ENCODE measurements around the gene PKD2L1.

The PKD2L1 gene

DNA sequence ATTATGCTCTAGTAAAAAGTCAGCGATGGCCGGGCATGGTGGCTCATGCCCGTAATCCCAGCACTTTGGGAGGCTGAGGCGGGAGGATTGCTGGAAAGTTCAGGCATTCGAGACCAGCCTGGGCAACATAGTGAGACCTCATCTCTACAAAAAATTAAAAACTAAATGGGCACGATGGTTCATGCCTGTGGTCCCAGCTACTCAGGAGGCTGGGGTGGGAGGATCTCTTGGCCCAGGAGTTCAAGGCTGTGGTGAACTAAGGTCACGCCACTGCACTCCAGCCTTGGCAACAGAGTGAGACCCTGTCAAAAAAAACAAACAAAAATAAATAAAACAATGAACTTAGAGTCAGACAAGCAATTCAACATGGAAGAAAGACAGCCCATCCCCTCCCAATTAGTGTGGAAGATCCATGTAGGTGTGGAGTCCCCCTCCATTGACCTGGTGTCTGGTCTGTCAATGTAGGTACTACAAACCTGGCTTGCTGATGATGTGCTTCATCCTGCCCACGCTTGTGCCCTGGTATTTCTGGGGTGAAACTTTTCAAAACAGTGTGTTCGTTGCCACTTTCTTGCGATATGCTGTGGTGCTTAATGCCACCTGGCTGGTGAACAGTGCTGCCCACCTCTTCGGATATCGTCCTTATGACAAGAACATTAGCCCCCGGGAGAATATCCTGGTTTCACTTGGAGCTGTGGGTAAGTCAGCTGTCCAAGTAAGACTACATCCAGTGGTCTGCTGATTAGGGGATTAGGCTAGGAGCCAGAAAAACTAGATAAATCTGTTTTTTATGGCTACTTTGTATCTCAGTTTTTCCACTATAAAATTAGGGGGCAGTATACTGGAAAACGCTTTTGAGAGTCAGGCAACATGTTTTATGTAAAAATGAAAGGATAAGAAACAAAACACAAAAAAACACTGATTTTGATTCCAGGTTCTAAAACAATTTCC lies 26.3 kb upstream of the PKD2L1 start:
- DNase-seq (ENCODE audit: low read depth) = no peak

GRCh38 chr10:100355086-100355485 lies 25.1 kb upstream of the PKD2L1 start:
- DNase-seq (ENCODE audit: low read depth) = no peak

- DNase-seq (ENCODE audit: low read depth) = no peak
Observed at GRCh38 chr10:100353770-100354485, 23.9 kb upstream of the PKD2L1 start.

DNA sequence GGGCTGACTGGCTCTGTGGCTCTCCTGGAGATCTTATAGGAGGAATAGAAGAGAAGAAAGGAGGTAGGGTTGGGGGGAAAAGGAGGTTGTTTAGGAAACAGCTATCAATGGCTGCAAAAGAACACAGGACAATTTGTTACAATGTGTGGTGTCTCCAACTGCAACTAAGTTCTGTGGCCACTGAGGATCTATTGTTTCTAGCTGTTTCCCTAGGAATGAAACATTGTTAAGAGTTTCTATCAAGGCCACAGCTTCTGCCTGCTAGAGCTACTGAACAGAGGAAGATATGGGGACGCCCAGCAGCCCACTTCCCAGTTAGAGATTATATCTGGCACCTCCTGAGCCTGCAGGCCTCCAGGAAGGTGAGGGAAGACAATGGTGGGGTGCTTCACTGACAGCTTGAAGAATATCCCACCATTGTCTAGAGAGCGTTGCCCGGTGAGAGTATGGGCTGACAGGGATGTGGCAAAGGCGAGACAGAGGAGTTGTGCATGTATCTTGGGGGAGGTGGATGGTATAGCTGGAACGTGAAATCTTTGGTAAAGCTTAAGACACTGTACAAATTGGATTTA lies 21.0 kb upstream of the PKD2L1 start:
- DNase-seq (ENCODE audit: low read depth) = no peak

DNA sequence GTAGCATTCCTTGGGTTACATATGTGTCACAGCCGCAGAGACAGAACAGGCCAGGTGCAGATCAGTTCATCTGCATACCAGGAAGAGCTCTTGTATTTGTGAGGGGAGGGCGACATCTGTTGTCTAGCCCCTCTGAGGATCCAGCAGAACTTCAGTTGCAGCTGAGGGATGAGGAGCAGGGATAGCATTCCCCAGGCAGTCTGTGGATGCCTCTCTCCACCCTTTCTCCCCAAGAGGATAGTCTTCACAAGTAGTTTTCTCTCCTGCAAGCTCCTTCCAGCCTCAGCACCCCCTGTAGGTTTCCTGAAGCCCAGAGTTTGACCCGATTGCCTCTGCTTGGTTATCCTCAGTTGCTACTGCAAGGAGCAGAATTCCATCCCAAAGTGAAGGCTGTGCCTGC lies 19.6 kb upstream of the PKD2L1 start:
- DNase-seq (ENCODE audit: low read depth) = no peak

DNA sequence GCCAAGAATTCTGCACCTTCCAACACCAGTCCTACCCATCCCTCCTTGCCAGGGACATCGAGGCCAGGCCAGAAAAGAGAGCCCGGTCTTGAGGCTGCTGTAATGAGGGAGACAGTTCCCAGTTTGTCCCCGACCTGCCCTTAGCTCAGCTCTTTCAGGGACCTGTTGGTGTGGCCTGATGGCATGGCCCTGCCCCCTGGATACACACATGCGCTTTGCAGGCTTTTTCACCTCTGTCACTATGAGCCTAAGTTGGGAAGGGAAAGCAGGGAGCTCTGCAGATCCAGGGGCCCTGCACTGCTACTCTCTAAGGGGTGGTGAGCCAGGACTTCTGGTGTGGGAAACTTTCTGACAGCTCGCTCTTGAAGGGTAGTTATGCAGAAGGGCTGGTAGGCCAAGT lies 19.1 kb upstream of the PKD2L1 start:
- no peak for DNase-seq (ENCODE audit: low read depth)

GRCh38 chr10:100348389-100348927 lies 18.4 kb upstream of the PKD2L1 start:
- no peak for DNase-seq (ENCODE audit: low read depth)

- DNase-seq (ENCODE audit: low read depth) = no peak
Observed at GRCh38 chr10:100347568-100348195, 17.7 kb upstream of the PKD2L1 start.

DNA sequence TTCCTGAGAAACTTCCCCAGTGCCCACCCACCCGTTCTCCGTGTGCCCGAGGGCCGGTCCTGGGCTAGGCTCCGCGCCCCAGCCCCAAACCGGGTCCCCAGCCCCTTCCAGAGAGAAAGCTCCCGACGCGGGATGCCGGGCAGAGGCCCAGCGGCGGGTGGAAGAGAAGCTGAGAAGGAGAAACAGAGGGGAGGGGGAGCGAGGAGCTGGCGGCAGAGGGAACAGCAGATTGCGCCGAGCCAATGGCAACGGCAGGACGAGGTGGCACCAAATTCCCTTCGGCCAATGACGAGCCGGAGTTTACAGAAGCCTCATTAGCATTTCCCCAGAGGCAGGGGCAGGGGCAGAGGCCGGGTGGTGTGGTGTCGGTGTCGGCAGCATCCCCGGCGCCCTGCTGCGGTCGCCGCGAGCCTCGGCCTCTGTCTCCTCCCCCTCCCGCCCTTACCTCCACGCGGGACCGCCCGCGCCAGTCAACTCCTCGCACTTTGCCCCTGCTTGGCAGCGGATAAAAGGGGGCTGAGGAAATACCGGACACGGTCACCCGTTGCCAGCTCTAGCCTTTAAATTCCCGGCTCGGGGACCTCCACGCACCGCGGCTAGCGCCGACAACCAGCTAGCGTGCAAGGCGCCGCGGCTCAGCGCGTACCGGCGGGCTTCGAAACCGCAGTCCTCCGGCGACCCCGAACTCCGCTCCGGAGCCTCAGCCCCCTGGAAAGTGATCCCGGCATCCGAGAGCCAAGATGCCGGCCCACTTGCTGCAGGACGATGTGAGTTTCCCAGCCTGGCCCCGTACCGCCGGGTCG lies 16.9 kb upstream of the PKD2L1 start, which contains the start of gene SCD:
TSS of gene SCD (plus strand) at position 469 of the 803 bp plus-strand sequence. CDS start at position 741, 272 bp downstream.
- DNase-seq (ENCODE audit: low read depth) = peak; percentile 95

- peak; percentile 70 for DNase-seq (ENCODE audit: low read depth)
Observed at GRCh38 chr10:100346351-100346764, 16.3 kb upstream of the PKD2L1 start.

DNA sequence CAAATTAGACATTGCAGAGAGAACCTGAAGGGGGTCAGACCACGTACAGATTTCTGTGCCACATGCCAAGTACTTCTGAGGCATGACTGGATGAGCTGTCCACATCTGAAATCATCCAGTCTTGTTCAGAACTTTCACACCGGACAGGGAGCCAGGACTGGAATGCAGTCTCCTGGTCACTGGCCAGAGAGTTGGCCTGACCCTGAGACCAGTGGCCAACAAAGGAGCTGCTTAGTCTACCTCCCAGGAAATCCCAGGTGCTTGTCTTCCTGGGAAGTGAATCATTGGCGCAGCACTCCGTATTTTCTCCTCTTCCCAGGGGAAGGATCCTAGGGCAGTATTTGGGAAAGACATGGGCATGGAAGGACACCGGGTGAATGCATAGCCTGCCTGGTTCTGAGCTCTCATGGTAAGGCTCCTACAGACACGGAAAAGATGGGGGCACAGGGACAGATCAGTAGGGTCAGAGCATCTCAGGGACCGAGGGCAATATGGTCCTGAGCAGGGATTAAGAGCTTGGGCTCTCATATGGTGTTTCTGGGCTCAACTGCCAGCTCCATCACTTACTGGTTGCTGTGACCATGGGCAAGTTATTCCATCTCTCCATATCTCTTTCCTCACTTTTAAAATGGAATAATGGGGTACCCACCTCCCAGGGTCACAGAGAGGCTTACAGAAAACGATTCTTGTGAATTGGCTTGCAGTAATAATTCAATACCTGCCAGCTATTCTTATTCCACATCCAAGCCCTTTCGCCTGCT lies 15.7 kb upstream of the PKD2L1 start:
- DNase-seq (ENCODE audit: low read depth) = peak; percentile 54

GRCh38 chr10:100344241-100344788 lies 14.3 kb upstream of the PKD2L1 start:
- no peak for DNase-seq (ENCODE audit: low read depth)

DNA sequence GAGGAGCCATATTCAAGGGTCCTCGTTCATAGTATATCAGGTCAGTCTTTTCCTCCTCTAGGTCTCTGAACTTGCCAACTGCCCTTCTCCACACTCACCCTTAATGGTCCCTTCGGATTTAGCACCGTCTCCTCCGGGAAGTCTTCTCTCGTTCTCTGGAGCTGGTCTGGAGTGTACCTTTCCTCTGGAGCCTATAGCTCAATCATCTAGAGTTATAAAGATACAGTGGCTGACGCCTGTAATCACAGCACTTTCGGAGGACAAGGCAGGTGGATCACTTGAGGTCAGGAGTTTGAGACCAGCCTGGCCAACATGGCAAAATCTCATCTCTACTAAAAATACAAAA lies 12.6 kb upstream of the PKD2L1 start:
- DNase-seq (ENCODE audit: low read depth) = no peak

DNA sequence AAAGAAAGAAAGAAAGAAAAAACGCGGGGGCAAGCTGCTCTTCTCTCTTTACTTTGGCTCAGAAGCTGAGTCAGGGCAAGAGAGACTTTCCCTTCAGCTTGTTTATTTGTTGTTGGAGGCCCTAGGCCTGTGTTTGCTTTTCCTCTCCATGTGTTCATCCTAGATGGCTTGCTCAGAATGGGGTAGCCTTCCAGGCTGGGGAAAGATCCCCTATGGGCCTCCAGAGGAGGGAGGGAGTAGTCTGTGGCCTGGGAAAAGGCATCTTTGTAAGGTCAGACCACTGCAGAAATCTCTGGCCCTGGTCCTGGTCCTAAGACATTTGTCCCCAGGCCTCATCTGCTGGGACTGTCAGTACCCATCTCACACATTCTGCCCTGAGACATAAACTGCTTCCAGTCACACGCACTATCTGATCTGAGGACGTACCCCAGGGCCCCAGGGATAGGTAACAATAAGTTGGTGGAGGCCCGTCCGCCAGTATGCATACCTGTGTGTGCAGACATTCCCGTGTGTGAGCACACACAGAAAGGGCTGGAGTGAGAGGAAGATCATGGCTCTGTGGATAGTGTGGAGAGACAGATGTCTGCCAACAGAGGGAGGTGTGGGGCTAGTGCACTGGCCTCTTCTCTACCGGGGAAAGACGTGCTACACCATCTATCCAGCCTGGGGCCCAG lies 12.1 kb upstream of the PKD2L1 start:
- DNase-seq (ENCODE audit: low read depth) = peak; percentile 46

DNA sequence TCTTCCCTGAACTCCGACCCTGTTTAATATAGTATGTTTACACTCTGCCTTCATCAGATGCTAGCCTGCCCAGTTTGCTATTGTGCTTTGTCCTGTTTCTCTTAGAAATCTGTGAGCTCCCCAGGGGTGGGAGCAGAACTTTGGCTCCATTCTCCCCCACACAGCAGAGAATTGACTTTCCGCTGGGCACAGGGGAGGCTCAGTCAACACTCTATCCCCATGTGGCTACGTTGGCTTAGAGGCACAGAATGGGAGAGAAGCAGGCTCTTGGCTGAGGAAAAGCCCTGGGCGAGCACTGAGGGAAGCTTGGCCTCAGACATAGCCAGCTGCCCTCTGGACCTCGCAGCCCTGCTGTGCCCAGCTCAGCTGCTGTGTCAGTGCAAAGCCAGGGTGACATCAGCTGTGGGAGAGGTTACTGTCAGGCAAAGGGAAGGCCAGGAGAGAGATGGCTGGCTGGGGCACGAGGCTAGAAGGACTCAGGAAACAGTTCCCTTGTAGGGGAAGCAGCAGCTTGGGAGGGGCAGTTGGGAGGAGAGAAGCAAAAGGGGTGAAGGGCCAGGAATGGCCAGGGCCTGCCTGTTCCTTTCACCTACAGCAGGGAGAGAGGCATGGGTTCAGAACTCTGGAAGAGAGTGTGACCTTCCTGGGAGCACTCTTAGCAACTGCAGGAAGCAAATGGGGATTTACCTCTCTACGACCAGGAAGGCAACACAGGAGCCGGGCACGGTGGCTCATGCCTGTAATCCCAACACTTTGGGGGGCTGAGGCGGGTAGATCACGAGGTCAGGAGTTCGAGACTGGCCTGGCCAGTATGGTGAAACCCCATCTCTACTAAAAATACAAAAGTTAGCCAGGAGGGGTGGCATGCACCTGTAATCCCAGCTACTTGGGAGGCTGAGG lies 11.2 kb upstream of the PKD2L1 start:
- DNase-seq (ENCODE audit: low read depth) = no peak

GRCh38 chr10:100339236-100339635 lies 9.2 kb upstream of the PKD2L1 start:
- no peak for DNase-seq (ENCODE audit: low read depth)

- DNase-seq (ENCODE audit: low read depth) = peak; percentile 41
Observed at GRCh38 chr10:100338434-100339036, 8.5 kb upstream of the PKD2L1 start.

- peak; percentile 38 for DNase-seq (ENCODE audit: low read depth)
Observed at GRCh38 chr10:100334762-100335161, 4.7 kb upstream of the PKD2L1 start.

Data from fibroblast of gingiva (primary cell).